WTC11 (cell line): ENCODE data around the gene SLC6A4. TPM values are rescaled to one million over a fixed set of nuclear protein-coding genes. Genes with fewer than 3 reads are reported as not detected.

Experiments used
- ATAC-seq: fragments of 200-7000 bp; cut with Tn5 transposase; 2 replicates; pipeline ENCODE4 v1.10.0; 2021; ENCODE audit warnings: mild to moderate bottlenecking, moderate library complexity
- CTCF ChIA-PET: fragments of 300-600 bp; sonication (Branson Sonifier 250); formaldehyde crosslinking; loops from one replicate; lab custom pipeline; 2021; ENCODE audit warnings: antibody characterized with exemption; lab: Charles Lee
- POLR2A ChIA-PET: fragments of 350-600 bp; sonication (Branson Sonifier 250); formaldehyde crosslinking; loops from one replicate; lab custom pipeline; 2021; ENCODE audit warnings: antibody characterized with exemption; lab: Charles Lee
- DNase-seq: peaks from one replicate; pipeline ENCODE4 v3.0.0; 2021; ENCODE audit warnings: low spot score
- H3K27ac Mint-ChIP-seq: 2 replicates; pipeline ENCODE4 v1.8.0; 2021; ENCODE audit warnings: mixed read lengths
- H3K27me3 Mint-ChIP-seq: 2 replicates; pipeline ENCODE4 v1.8.0; 2021; ENCODE audit warnings: low read depth, mild to moderate bottlenecking, moderate library complexity, mixed read lengths
- H3K36me3 Mint-ChIP-seq: 2 replicates; pipeline ENCODE4 v1.8.0; 2021; ENCODE audit warnings: mixed read lengths
- H3K4me1 Mint-ChIP-seq: 2 replicates; pipeline ENCODE4 v1.8.0; 2022; ENCODE audit warnings: mixed read lengths
- H3K4me3 Mint-ChIP-seq: 2 replicates; pipeline ENCODE4 v1.8.0; 2021; ENCODE audit warnings: mild to moderate bottlenecking, moderate library complexity, mixed read lengths
- H3K9me3 Mint-ChIP-seq: 2 replicates; pipeline ENCODE4 v1.8.0; 2021; ENCODE audit warnings: mixed read lengths
- ATF1 ChIP-seq: sonication (generic); formaldehyde crosslinking; IDR thresholded peaks from 2 replicates; pipeline ENCODE4 v1.8.1; 2023; ENCODE audit warnings: mild to moderate bottlenecking, moderate library complexity, missing genetic modification reagents
- ATF6 ChIP-seq: sonication (generic); formaldehyde crosslinking; IDR thresholded peaks from 2 replicates; pipeline ENCODE4 v1.8.1; 2023; ENCODE audit warnings: mild to moderate bottlenecking, missing genetic modification reagents
- CREB1 ChIP-seq: sonication (generic); formaldehyde crosslinking; IDR thresholded peaks from 2 replicates; pipeline ENCODE4 v1.8.0; 2023; ENCODE audit warnings: mild to moderate bottlenecking, missing genetic modification reagents
- ERG ChIP-seq: fragments of 250-450 bp; sonication (Bioruptor Pico); IDR thresholded peaks from 2 replicates; pipeline ENCODE4 v1.8.0; 2021; ENCODE audit warnings: mild to moderate bottlenecking
- ETV6 ChIP-seq: sonication (generic); formaldehyde crosslinking; IDR thresholded peaks from 2 replicates; pipeline ENCODE4 v1.8.1; 2022; ENCODE audit warnings: mild to moderate bottlenecking, missing genetic modification reagents
- MLX ChIP-seq: sonication (generic); formaldehyde crosslinking; IDR thresholded peaks from 2 replicates; pipeline ENCODE4 v1.8.1; 2023; ENCODE audit warnings: mild to moderate bottlenecking, missing genetic modification reagents, moderate library complexity
- RORB ChIP-seq: fragments of 250-450 bp; sonication (Bioruptor Pico); IDR thresholded peaks from 2 replicates; pipeline ENCODE4 v1.9.0; 2021; ENCODE audit warnings: mild to moderate bottlenecking
- SP1 ChIP-seq: sonication (generic); formaldehyde crosslinking; conservative IDR thresholded peaks from 2 replicates; pipeline ENCODE4 v1.8.1; 2022; ENCODE audit warnings: missing genetic modification reagents
- TP53 ChIP-seq: sonication (generic); formaldehyde crosslinking; IDR thresholded peaks from 2 replicates; pipeline ENCODE4 v1.8.1; 2023; ENCODE audit warnings: mild to moderate bottlenecking, missing genetic modification reagents
- ZNF416 ChIP-seq: fragments of 250-450 bp; sonication (Bioruptor Pico); IDR thresholded peaks from 2 replicates; pipeline ENCODE4 v1.9.0; 2021; ENCODE audit warnings: mild to moderate bottlenecking, inconsistent platforms
- ZNF671 ChIP-seq: fragments of 250-450 bp; sonication (Bioruptor Pico); IDR thresholded peaks from 2 replicates; pipeline ENCODE4 v1.8.0; 2021; ENCODE audit warnings: mild to moderate bottlenecking
- total RNA-seq: library from RNA; stranded (reverse); gene quantifications from 3 replicates; pipeline ENCODE4 v1.2.3, GENCODE V29; 2021
- TF ChIP-seq, protein P1 (sequence below): sonication (generic); formaldehyde crosslinking; IDR thresholded peaks from 2 replicates; pipeline ENCODE4 v1.8.1; 2022; ENCODE audit warnings: missing genetic modification reagents, borderline replicate concordance
- TF ChIP-seq, protein P2 (sequence below): sonication (generic); formaldehyde crosslinking; IDR thresholded peaks from 2 replicates; pipeline ENCODE4 v1.8.0; 2022; ENCODE audit warnings: mild to moderate bottlenecking, missing genetic modification reagents
- TF ChIP-seq, protein P3 (sequence below): fragments of 250-450 bp; sonication (Bioruptor Pico); conservative IDR thresholded peaks from 2 replicates; pipeline ENCODE4 v1.9.0; 2021; ENCODE audit warnings: mild to moderate bottlenecking
- TF ChIP-seq, protein P4 (sequence below): sonication (generic); formaldehyde crosslinking; IDR thresholded peaks from 2 replicates; pipeline ENCODE4 v1.8.0; 2023; ENCODE audit warnings: mild to moderate bottlenecking, missing genetic modification reagents
- TF ChIP-seq, protein P5 (sequence below): sonication (generic); formaldehyde crosslinking; conservative IDR thresholded peaks from 2 replicates; pipeline ENCODE4 v1.8.1; 2023; ENCODE audit warnings: mild to moderate bottlenecking, low read depth, missing genetic modification reagents, moderate library complexity

The SLC6A4 gene
- total RNA-seq, 1 experiment from 2014 or later: 0.13 TPM

DNA sequence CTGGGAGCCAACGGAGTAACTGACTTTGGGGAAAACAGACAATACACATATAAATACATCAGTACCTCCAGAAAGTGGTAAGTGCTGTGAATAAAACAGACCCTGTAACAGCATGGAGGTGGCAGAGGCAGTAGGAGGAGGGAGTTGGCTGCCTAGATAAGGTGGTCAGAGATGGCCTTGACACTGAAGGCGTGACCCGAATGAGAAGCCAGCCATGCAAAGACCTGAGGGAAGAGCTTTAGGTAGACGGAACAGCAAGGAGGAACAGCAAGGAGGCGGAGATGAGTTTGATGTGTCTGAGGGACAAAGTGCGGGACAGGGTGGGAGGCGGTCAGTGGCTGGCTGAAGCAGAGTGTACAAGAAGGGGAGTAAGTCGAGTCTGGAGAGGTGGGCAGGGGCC is 8.1 kb upstream of the SLC6A4 start:
- no peak overlapping the region for H3K27ac Mint-ChIP-seq
- peaks cover 11% of the 10 kb centered on the region for H3K4me1 Mint-ChIP-seq
- no peak for ATAC-seq
- ChIA-PET CTCF (no interaction called here), POLR2A (no interaction called here)
- H3K4me3 Mint-ChIP-seq: no peak overlapping the region
- H3K36me3 Mint-ChIP-seq: peaks cover 13% of the 10 kb centered on the region
- H3K27me3 Mint-ChIP-seq: peaks cover 17% of the 10 kb centered on the region
- TF ChIP-seq SP1 (CRISPR knock-in tag) (no peak), ZNF671 (no peak), ERG (CRISPR knock-in tag) (no peak), CREB1 (no peak), MLX (CRISPR knock-in tag) (no peak), ZNF416 (CRISPR knock-in tag) (no peak), ETV6 (CRISPR knock-in tag) (no peak), RORB (CRISPR knock-in tag) (no peak)
- TF ChIP-seq, protein P1, sequence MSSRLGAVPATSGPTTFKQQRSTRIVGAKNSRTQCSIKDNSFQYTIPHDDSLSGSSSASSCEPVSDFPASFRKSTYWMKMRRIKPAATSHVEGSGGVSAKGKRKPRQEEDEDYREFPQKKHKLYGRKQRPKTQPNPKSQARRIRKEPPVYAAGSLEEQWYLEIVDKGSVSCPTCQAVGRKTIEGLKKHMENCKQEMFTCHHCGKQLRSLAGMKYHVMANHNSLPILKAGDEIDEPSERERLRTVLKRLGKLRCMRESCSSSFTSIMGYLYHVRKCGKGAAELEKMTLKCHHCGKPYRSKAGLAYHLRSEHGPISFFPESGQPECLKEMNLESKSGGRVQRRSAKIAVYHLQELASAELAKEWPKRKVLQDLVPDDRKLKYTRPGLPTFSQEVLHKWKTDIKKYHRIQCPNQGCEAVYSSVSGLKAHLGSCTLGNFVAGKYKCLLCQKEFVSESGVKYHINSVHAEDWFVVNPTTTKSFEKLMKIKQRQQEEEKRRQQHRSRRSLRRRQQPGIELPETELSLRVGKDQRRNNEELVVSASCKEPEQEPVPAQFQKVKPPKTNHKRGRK: no peak
- TF ChIP-seq, protein P2, sequence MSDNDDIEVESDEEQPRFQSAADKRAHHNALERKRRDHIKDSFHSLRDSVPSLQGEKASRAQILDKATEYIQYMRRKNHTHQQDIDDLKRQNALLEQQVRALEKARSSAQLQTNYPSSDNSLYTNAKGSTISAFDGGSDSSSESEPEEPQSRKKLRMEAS (CRISPR knock-in tag): no peak
- TF ChIP-seq, protein P3, sequence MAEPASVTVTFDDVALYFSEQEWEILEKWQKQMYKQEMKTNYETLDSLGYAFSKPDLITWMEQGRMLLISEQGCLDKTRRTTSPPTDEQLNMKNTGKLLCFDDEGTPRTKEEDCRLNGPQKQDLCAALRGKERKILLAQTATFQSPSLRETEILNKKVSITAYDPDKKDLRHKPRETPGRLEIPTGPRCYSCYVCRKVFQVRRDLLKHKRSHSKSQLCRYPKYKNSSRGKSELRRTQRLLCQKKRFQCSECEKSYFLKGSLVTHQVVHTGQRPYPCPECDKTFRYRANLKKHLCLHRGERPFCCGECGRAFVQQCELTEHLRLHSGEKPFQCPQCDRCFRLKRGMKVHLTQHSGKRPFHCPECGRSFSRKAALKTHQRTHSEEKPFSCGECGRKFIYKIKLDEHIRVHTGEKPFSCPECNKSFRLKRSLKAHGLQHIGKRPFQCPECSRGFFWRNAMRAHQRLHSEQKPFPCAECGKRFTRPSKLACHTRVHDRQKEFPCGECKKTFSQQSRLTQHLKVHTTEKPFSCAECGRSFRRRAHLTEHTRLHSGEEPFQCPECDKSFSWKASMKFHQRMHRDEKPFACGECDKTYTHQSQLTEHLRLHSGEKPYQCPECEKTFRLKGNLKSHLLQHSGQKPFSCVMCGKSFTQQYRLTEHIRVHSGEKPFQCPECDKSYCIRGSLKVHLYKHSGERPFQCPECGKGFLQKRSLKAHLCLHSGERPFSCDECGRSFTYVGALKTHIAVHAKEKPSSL (CRISPR knock-in tag): no peak
- TF ChIP-seq, protein P4, sequence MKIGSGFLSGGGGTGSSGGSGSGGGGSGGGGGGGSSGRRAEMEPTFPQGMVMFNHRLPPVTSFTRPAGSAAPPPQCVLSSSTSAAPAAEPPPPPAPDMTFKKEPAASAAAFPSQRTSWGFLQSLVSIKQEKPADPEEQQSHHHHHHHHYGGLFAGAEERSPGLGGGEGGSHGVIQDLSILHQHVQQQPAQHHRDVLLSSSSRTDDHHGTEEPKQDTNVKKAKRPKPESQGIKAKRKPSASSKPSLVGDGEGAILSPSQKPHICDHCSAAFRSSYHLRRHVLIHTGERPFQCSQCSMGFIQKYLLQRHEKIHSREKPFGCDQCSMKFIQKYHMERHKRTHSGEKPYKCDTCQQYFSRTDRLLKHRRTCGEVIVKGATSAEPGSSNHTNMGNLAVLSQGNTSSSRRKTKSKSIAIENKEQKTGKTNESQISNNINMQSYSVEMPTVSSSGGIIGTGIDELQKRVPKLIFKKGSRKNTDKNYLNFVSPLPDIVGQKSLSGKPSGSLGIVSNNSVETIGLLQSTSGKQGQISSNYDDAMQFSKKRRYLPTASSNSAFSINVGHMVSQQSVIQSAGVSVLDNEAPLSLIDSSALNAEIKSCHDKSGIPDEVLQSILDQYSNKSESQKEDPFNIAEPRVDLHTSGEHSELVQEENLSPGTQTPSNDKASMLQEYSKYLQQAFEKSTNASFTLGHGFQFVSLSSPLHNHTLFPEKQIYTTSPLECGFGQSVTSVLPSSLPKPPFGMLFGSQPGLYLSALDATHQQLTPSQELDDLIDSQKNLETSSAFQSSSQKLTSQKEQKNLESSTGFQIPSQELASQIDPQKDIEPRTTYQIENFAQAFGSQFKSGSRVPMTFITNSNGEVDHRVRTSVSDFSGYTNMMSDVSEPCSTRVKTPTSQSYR (CRISPR knock-in tag): no peak
- peaks cover 12% of the 10 kb centered on the region for H3K9me3 Mint-ChIP-seq
- no peak for DNase-seq

- Mint-ChIP-seq H3K4me3 (no peak overlapping the region), H3K36me3 (peaks cover 7% of the 10 kb centered on the region; the same call in 1 of the 2 replicates), H3K9me3 (peaks cover 12% of the 10 kb centered on the region), H3K4me1 (peaks cover 17% of the 10 kb centered on the region), H3K27ac (no peak overlapping the region), H3K27me3 (peaks cover 22% of the 10 kb centered on the region)
- DNase-seq (no peak), ATAC-seq (no peak)
- CTCF ChIA-PET: no interaction called here
- POLR2A ChIA-PET: no interaction called here
- TF ChIP-seq, protein P1: no peak
- TF ChIP-seq, protein P5, sequence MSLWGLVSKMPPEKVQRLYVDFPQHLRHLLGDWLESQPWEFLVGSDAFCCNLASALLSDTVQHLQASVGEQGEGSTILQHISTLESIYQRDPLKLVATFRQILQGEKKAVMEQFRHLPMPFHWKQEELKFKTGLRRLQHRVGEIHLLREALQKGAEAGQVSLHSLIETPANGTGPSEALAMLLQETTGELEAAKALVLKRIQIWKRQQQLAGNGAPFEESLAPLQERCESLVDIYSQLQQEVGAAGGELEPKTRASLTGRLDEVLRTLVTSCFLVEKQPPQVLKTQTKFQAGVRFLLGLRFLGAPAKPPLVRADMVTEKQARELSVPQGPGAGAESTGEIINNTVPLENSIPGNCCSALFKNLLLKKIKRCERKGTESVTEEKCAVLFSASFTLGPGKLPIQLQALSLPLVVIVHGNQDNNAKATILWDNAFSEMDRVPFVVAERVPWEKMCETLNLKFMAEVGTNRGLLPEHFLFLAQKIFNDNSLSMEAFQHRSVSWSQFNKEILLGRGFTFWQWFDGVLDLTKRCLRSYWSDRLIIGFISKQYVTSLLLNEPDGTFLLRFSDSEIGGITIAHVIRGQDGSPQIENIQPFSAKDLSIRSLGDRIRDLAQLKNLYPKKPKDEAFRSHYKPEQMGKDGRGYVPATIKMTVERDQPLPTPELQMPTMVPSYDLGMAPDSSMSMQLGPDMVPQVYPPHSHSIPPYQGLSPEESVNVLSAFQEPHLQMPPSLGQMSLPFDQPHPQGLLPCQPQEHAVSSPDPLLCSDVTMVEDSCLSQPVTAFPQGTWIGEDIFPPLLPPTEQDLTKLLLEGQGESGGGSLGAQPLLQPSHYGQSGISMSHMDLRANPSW (CRISPR knock-in tag): no peak
- no peak for TF ChIP-seq ATF1 (CRISPR knock-in tag)
- TF ChIP-seq ATF6: no peak
- TF ChIP-seq TP53 (CRISPR knock-in tag): no peak
These were observed 7.5 kb upstream of the SLC6A4 start for GRCh38 chr17:30243002-30243401.
